ENCODE results near the gene ZNF282. TPM values are rescaled to one million over a fixed set of nuclear protein-coding genes. Genes with fewer than 3 reads are reported as not detected.

ZNF282 gene
- polyA plus RNA-seq, 3 donors from 2014 or later = 0.54 to 2.3 (median 1.2) TPM

DNA sequence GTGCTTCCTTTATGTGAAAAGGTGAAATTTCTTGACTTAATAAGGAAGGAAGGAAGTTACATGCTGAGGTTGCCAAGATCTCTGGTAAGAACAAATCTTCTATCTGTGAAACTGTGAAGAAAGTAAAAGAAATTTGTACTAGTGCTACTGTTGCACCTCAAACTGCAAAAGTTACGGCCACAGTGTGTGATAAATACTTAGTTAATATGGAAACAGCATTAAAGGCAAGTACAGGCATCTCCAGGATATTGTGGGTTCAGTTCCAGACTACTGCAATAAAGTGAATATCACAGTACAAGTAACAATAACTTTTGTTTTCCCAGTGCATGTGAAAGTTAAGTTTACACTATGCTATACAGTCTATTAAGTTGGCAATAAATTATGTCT lies 22.8 kb upstream of the ZNF282 start:
- Mint-ChIP-seq H3K4me3 (peak overlapping the region in 1 of 5 donors; percentile 36), H3K27me3 (ENCODE audit: low read depth in 3 of 3) (no peaks in the 10 kb centered on the region), H3K27ac (peak overlapping the region; percentile 13 to 71 (median 33)), H3K36me3 (peaks cover 13 to 34% (median 20%) of the 10 kb centered on the region in 3 donors), H3K4me1 (peaks cover 8 to 12% of the 10 kb centered on the region in 2 donors), H3K9me3 (no peaks in the 10 kb centered on the region)
- DNase-seq = no peak

DNA sequence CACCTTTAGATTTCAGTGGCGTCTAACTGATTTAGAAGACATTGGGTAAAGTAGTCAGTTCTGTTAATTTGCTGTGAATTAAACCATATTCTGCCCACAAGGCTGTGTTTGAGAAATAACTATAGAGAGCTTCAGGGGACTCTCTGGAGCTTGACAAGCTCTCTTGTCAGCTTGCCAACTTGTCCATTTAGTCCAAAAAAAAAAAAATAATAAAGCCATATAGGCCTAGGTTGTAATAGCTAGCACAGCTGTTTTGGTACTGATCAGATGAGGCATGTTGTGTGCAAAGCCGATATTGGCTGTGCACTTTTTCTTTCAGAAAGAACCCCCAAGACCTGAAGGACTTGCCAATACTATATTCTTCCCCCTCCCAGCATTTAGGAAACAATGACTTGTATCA lies 20.2 kb upstream of the ZNF282 start:
- no peaks in the 10 kb centered on the region for H3K9me3 Mint-ChIP-seq
- H3K4me3 Mint-ChIP-seq = no peak overlapping the region
- no peak for DNase-seq
- H3K36me3 Mint-ChIP-seq = peaks cover 25 to 43% (median 32%) of the 10 kb centered on the region in 3 donors
- H3K27ac Mint-ChIP-seq = no peak overlapping the region
- peaks cover 8 to 12% of the 10 kb centered on the region in 2 donors for H3K4me1 Mint-ChIP-seq
- H3K27me3 Mint-ChIP-seq (ENCODE audit: low read depth in 3 of 3) = no peaks in the 10 kb centered on the region

DNA sequence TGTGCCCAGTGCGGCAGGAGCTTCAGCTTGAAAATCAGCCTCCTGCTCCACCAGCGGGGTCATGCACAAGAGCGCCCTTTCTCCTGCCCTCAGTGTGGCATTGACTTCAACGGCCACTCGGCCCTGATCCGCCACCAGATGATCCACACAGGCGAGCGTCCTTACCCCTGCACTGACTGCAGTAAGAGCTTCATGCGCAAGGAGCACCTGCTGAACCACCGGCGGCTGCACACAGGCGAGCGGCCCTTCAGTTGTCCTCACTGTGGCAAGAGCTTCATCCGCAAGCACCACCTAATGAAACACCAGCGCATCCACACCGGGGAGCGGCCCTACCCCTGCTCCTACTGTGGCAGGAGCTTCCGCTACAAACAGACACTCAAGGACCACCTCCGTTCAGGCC lies 16.1 kb upstream of the ZNF282 start:
- H3K9me3 Mint-ChIP-seq = no peaks in the 10 kb centered on the region
- no peak overlapping the region for H3K4me3 Mint-ChIP-seq
- H3K36me3 Mint-ChIP-seq = peaks cover 31 to 53% (median 36%) of the 10 kb centered on the region in 3 donors
- no peaks in the 10 kb centered on the region for H3K27me3 Mint-ChIP-seq (ENCODE audit: low read depth in 3 of 3)
- DNase-seq = no peak
- no peaks in the 10 kb centered on the region for H3K4me1 Mint-ChIP-seq
- H3K27ac Mint-ChIP-seq = peak overlapping the region in 1 of 6 donors; percentile 30

DNA sequence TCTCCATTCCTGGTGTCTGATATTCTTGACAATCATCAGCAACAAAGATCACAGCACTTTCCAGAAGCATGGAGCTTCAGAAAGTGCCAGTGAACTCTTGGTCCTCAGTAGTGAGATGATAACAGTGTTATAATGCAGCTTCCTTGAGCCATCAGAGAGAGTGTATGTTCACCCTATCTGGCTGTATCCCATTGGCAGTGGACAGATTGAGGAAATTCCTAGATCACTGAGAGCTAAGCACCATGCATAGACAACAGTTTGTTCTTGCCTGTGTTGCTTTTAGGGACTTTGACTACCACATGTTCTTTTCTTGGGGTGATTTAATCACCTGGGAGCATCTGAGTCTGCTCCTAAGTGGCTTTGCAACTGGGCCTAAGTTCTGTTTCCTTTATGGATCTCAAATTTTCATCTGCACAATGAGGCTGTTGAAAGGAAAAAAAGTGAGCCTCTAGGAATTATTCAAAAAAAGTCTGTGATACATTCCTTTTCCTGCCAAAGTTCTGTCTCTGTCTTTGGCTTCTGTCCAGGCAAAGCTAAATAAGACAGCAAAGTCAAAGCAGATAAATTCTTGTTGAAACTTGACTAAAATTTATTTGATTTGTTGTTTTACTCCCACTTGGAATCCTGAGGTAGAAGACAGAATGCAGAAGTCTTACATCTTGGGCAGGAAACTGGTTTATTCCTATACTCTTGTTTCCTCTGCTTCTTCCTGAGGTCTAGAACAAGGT lies 14.5 kb upstream of the ZNF282 start:
- no peak overlapping the region for H3K4me3 Mint-ChIP-seq
- DNase-seq = no peak
- no peaks in the 10 kb centered on the region for H3K4me1 Mint-ChIP-seq
- peaks cover 28 to 49% (median 36%) of the 10 kb centered on the region in 3 donors for H3K36me3 Mint-ChIP-seq
- peak overlapping the region in 2 of 6 donors; percentile 14 to 65 for H3K27ac Mint-ChIP-seq
- H3K9me3 Mint-ChIP-seq = no peaks in the 10 kb centered on the region
- no peaks in the 10 kb centered on the region for H3K27me3 Mint-ChIP-seq (ENCODE audit: low read depth in 3 of 3)

DNA sequence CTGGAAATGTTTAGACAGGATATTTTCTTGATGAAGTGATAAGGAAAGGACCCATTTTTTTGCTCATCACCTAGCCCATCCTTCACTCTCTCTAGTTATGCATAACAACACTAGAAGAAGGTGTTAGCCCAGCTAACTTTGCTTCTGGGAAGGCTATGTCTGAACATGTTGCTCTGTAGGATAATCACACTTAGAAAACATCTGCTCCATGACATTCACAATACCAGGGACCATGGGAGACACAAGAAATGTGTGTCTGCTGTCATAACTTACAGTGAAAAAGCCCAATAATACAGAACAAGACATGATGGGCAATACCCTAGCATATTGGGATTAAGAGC lies 13.9 kb upstream of the ZNF282 start:
- no peak for DNase-seq
- Mint-ChIP-seq H3K4me3 (no peak overlapping the region), H3K9me3 (no peaks in the 10 kb centered on the region), H3K27ac (peak overlapping the region in 2 of 6 donors; percentile 14 to 65), H3K27me3 (ENCODE audit: low read depth in 3 of 3) (no peaks in the 10 kb centered on the region), H3K4me1 (no peaks in the 10 kb centered on the region), H3K36me3 (peaks cover 28 to 48% (median 34%) of the 10 kb centered on the region in 3 donors)

DNA sequence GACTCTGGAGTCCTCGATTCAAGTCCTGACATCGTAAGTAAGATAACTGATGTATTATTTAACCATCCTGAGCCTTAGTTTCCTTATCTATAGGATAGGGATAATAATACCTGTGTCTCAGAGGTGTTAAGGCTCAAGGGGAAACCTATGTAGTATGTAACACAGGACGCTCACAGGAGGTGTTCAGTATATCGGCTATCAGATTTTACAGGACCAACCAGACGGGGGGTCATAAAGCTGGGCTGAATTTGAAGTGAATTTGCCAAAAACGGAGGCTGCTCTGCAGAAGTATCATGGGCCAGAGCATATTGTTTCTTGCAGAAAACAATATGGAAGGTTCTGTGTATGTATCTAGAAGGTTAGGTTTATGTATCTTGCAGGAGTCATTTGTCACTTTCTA lies 11.1 kb upstream of the ZNF282 start:
- peaks cover 0 to 2% (median 0%) of the 10 kb centered on the region in 3 donors for H3K27me3 Mint-ChIP-seq (ENCODE audit: low read depth in 3 of 3)
- no peaks in the 10 kb centered on the region for H3K4me1 Mint-ChIP-seq
- H3K36me3 Mint-ChIP-seq = peaks cover 10 to 24% (median 15%) of the 10 kb centered on the region in 3 donors
- no peaks in the 10 kb centered on the region for H3K9me3 Mint-ChIP-seq
- H3K4me3 Mint-ChIP-seq = no peak overlapping the region
- H3K27ac Mint-ChIP-seq = peak overlapping the region in 1 of 6 donors; percentile 28
- no peak for DNase-seq

DNA sequence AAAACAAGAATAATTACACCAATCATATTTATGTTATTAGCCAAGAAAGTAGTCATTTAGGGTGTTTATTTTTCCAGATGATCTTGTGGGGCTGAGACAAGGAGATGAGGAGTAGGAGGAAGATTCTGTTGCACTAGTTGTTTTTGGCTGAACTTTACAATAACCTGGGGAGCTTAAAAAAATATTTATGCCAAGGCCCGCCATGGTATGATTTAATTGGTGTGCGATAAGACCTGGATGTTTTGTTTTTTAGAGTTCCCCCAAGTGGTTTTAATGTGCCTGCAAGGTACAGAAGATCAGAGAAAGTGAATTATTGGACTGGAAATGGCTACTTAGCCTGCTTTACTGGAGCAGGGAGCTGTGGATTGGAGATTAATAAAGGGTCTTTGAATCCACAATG lies 7.1 kb upstream of the ZNF282 start:
- Mint-ChIP-seq H3K27me3 (ENCODE audit: low read depth in 3 of 3) (peaks cover 2 to 10% (median 4%) of the 10 kb centered on the region in 3 donors), H3K36me3 (no peaks in the 10 kb centered on the region), H3K9me3 (no peaks in the 10 kb centered on the region), H3K4me1 (peaks cover 9 to 12% of the 10 kb centered on the region in 2 donors), H3K4me3 (no peak overlapping the region), H3K27ac (peak overlapping the region in 1 of 6 donors; percentile 23)
- no peak for DNase-seq

DNA sequence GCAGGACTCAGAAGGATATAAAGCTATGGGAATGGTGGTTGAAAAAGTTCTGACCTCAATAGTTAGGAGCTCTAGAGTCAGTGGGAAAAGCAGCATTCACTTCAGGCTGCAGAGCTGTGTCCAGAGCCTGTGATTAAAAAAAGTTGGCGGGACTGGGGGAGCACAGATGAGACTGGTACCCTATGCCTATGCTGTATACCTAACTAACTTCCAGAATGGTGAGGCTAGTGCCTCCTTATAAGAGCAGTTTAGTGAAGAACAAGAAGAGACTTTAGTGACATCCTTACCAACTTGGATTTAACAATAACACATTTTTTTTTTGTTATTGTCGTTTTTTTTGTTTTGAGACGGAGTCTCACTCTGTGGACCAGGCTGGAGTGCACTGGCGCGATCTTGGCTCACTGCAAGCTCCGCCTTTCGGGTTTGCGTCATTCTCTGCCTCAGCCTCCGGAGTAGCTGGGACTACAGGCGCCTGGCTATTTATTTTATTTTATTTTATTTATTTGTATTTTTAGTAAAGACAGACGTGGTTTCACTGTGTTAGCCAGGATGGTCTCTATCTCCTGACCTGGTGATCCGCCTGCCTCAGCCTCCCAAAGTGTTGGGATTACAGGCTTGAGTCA lies 6.6 kb upstream of the ZNF282 start:
- DNase-seq = no peak
- Mint-ChIP-seq H3K27me3 (ENCODE audit: low read depth in 3 of 3) (peaks cover 2 to 10% (median 4%) of the 10 kb centered on the region in 3 donors), H3K4me1 (peaks cover 9 to 12% of the 10 kb centered on the region in 2 donors), H3K27ac (no peak overlapping the region), H3K9me3 (no peaks in the 10 kb centered on the region), H3K4me3 (no peak overlapping the region), H3K36me3 (no peaks in the 10 kb centered on the region)

DNA sequence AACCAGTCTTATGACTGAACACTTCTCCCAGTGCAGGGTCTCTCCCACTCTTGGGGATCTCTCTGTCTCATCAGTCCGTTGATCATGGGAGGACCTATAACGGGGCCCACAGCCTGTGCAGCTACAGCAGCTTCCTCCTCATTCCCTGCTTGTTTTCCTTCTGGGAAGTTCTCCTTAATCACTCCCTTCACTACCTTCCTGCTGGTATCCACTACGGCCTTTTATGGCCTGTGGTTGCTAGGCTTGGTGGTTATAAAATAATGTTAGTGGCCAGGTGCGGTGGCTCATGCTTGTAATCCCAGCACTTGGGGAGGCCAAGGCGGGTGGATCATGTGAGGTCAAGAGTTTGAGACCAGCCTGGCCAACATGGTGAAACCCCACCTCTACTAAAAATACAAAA lies 3.5 kb upstream of the ZNF282 start:
- no peak for DNase-seq
- Mint-ChIP-seq H3K27me3 (ENCODE audit: low read depth in 3 of 3) (peaks cover 5 to 10% (median 8%) of the 10 kb centered on the region in 3 donors), H3K4me3 (peak overlapping the region; percentile 40 to 94 (median 83)), H3K9me3 (no peaks in the 10 kb centered on the region), H3K36me3 (no peaks in the 10 kb centered on the region), H3K27ac (no peak overlapping the region), H3K4me1 (peaks cover 22 to 23% of the 10 kb centered on the region in 2 donors)

DNA sequence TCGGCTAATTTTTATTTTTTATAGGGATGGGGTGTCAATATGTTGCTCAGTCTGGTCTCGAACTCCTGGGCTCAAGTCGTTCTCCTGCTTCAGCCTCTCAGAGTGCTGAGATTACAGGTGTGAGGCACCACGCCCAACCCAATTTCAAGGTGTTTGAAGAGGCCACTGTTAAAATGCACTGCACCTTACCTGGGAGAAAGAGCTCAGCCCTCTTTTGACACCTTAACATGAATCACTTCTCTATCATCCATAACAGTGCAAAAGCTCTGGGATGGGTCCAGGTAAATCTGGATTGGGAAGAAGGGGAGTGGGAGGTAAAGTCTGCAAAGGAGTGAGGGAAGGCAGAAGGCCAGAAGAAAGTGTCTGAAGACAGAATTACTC lies 557 bp upstream of the ZNF282 start:
- Mint-ChIP-seq H3K9me3 (no peaks in the 10 kb centered on the region), H3K27me3 (ENCODE audit: low read depth in 3 of 3) (peaks cover 5 to 8% (median 7%) of the 10 kb centered on the region in 3 donors), H3K4me3 (peak overlapping the region; percentile 73 to 87 (median 86)), H3K36me3 (peaks cover 6 to 11% (median 6%) of the 10 kb centered on the region in 3 donors), H3K27ac (peak overlapping the region in 5 of 6 donors; percentile 9 to 75 (median 64)), H3K4me1 (peaks cover 40 to 48% of the 10 kb centered on the region in 2 donors)
- DNase-seq = no peak

DNA sequence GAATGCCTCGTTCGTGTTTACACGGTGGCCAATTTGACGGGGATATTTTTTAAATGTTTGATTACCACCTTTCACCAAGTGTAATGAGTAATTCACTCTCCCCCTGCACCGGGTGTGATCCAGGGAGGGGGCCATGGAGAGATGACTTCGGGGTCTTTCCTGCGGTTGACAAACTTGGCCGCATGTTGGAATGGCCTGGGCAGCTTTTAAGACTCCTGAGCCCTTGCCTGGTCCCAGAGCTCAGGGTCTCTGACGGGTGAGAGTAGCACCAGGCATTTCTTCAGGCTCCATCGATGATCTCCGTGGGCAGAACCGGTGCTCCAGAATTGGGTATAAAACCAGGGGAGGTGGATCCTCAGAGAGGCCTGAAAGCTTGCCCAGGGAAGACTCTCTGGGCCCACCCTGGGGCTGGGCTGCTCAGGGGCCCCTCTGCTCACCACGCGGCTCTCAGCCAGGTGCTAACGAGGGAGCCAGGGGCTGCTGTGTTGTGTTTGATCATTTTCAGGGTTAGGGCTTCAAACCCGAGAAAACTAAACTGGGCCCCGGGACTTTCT lies 882 bp downstream of the ZNF282 start:
- no peaks in the 10 kb centered on the region for H3K9me3 Mint-ChIP-seq
- H3K27ac Mint-ChIP-seq = peak overlapping the region; percentile 82 to 91 (median 88)
- peaks cover 17 to 20% (median 19%) of the 10 kb centered on the region in 3 donors for H3K36me3 Mint-ChIP-seq
- peaks cover 40 to 52% of the 10 kb centered on the region in 2 donors for H3K4me1 Mint-ChIP-seq
- peak overlapping the region; percentile 85 to 93 (median 90) for H3K4me3 Mint-ChIP-seq
- DNase-seq = peak in 1 of 3 donors; percentile 6
- H3K27me3 Mint-ChIP-seq (ENCODE audit: low read depth in 3 of 3) = peaks cover 4 to 8% (median 5%) of the 10 kb centered on the region in 3 donors

DNA sequence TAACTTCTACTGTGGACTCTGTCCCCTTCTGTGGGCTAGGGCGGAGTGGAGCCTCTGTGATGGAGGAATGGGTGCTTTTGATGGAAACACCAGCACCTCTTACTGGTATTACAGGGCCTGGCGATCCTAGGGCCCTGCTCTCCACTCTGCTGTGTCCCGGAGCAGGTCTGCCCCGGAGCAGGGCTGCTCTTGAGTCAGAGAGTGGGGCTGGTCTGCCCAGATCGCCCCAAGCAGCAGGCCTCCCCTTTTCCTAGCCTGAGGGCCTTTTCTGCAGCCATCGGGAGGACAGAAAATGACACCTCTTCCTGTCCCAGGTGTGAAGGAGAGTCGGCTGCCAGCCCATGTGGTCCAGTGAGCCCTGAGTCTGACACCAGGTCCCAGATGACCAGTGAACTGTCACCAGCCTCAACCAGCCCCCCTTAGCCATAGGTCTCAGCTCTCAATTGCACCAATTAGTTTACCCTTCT lies 1.4 kb downstream of the ZNF282 start:
- peak overlapping the region; percentile 85 to 93 (median 90) for H3K4me3 Mint-ChIP-seq
- H3K9me3 Mint-ChIP-seq = no peaks in the 10 kb centered on the region
- H3K4me1 Mint-ChIP-seq = peaks cover 36 to 49% of the 10 kb centered on the region in 2 donors
- peak overlapping the region; percentile 82 to 91 (median 88) for H3K27ac Mint-ChIP-seq
- peaks cover 3 to 5% (median 4%) of the 10 kb centered on the region in 3 donors for H3K27me3 Mint-ChIP-seq (ENCODE audit: low read depth in 3 of 3)
- peaks cover 21 to 23% (median 22%) of the 10 kb centered on the region in 3 donors for H3K36me3 Mint-ChIP-seq
- DNase-seq = peak in 1 of 3 donors; percentile 6

DNA sequence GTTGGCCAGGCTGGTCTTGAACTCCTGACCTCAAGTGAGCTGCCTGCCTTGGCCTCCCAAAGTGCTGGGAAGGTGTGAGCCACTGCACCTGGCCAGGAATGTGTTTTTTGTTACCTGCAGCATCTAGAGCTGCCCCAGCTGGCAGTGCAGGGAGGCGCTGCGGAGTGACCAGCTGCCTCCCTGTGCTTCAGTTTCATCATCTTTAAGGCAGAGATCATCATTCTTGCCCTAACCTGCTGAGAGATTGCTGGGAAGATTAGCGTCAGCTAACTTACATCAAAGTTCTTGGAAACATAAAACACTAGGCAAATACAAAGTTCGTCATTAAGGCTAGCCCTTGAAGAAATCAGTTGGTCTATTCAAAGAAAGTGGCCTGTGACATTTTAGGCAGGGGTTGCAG lies 2.3 kb downstream of the ZNF282 start:
- Mint-ChIP-seq H3K4me1 (peaks cover 35 to 51% of the 10 kb centered on the region in 2 donors), H3K4me3 (peak overlapping the region in 3 of 5 donors; percentile 13 to 88 (median 85)), H3K27ac (peak overlapping the region in 2 of 6 donors; percentile 49 to 58), H3K9me3 (no peaks in the 10 kb centered on the region), H3K27me3 (ENCODE audit: low read depth in 3 of 3) (peaks cover 3 to 4% (median 4%) of the 10 kb centered on the region in 3 donors), H3K36me3 (peaks cover 23 to 26% (median 25%) of the 10 kb centered on the region in 3 donors)
- no peak for DNase-seq

Measured in immature natural killer cell (primary cell).